ENCODE results near the gene TOMM40L.

The TOMM40L gene

DNA sequence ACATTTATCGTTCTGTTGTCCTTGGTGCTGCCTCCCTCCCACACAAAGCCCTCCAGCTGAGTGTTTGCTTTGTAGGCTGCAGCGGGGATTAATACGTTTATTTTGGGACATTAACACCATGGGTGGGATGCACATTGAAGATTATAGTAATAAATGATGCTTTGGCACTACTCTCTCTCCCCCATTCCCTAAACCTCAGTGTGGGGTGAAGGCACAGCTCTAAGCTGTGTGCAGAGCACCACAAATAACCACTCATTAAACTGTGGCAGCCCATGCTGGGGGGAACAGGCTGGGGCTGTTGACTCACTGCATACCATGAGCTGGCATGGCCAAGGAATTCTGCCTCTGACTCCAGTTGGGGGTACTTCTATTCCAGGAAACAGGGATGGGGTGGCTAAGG, 40.3 kb downstream of the TOMM40L start:
- no peak overlapping the region for H3K4me2 ChIP-seq (ENCODE audit: low read length)
- no peaks in the 10 kb centered on the region for H3K4me1 ChIP-seq
- no peak overlapping the region for H3K27ac ChIP-seq
- no peak overlapping the region for H3K9ac ChIP-seq
- H3K27me3 ChIP-seq (ENCODE audit: control insufficient read depth, insufficient read depth, low read length) = no peaks in the 10 kb centered on the region
- H3K4me3 ChIP-seq (ENCODE audit: low read depth, low read length) = no peak overlapping the region
- H3K9me3 ChIP-seq (ENCODE audit: control insufficient read depth, low read length) = no peaks in the 10 kb centered on the region
- H3K36me3 ChIP-seq (ENCODE audit: control insufficient read depth, insufficient read depth, low read length) = no peaks in the 10 kb centered on the region
- H3K79me2 ChIP-seq = no peaks in the 10 kb centered on the region
- no peak overlapping the region for H2AFZ ChIP-seq
- TF ChIP-seq, protein P1, sequence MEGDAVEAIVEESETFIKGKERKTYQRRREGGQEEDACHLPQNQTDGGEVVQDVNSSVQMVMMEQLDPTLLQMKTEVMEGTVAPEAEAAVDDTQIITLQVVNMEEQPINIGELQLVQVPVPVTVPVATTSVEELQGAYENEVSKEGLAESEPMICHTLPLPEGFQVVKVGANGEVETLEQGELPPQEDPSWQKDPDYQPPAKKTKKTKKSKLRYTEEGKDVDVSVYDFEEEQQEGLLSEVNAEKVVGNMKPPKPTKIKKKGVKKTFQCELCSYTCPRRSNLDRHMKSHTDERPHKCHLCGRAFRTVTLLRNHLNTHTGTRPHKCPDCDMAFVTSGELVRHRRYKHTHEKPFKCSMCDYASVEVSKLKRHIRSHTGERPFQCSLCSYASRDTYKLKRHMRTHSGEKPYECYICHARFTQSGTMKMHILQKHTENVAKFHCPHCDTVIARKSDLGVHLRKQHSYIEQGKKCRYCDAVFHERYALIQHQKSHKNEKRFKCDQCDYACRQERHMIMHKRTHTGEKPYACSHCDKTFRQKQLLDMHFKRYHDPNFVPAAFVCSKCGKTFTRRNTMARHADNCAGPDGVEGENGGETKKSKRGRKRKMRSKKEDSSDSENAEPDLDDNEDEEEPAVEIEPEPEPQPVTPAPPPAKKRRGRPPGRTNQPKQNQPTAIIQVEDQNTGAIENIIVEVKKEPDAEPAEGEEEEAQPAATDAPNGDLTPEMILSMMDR (IDR thresholded peaks at IDR 0.05) = no peak

DNA sequence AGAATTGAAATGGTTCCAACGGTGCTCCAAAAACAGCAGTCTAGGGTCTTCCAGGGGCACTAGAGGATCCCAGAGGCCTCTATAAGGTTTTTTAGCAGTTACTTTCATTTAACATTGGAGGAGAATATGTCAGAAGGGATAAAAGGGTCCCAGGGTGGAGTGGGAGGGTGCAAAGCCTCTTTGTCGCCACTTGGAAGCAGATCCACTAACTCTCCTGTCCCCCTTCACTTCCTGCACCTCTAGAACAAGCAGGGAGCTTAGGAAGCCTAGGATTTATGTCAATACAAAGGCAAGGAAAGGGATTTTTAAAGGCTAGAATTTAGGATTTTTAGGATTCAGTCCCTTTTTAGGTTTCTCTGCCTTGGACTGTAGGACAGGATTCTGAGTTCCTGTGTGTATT, 41.0 kb downstream of the TOMM40L start:
- TF ChIP-seq, protein P1 (IDR thresholded peaks at IDR 0.05) = no peak
- Histone ChIP-seq H3K9me3 (ENCODE audit: control insufficient read depth, low read length) (no peaks in the 10 kb centered on the region), H3K4me1 (no peaks in the 10 kb centered on the region), H3K27me3 (ENCODE audit: control insufficient read depth, insufficient read depth, low read length) (no peaks in the 10 kb centered on the region), H3K4me2 (ENCODE audit: low read length) (no peak overlapping the region), H3K27ac (no peak overlapping the region), H3K36me3 (ENCODE audit: control insufficient read depth, insufficient read depth, low read length) (no peaks in the 10 kb centered on the region), H3K9ac (no peak overlapping the region), H2AFZ (no peak overlapping the region), H3K79me2 (no peaks in the 10 kb centered on the region), H3K4me3 (ENCODE audit: low read depth, low read length) (no peak overlapping the region)

DNA sequence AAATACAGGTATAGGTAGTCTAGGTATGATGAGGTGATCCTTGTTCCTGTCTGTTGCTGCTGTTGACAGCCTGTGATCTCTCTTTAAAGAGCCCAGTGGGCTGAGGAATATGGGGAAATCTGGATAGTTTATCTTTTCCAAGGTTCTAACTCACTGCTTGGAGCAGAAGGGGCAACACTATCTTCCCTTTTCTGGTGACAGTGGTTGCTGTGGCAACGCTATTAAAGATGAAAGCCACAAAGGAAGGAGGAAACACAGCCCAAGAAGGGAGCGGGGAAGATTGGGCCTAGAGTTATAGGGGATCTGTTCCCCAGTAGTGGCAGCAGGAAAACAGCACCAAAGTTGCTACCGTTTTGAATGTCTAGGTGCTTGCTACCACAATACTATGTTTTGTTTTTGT, 41.5 kb downstream of the TOMM40L start:
- no peak overlapping the region for H3K9ac ChIP-seq
- no peak overlapping the region for H3K4me3 ChIP-seq (ENCODE audit: low read depth, low read length)
- H3K9me3 ChIP-seq (ENCODE audit: control insufficient read depth, low read length) = no peaks in the 10 kb centered on the region
- TF ChIP-seq, protein P1 (IDR thresholded peaks at IDR 0.05) = no peak
- no peak overlapping the region for H3K27ac ChIP-seq
- no peak overlapping the region for H2AFZ ChIP-seq
- H3K4me2 ChIP-seq (ENCODE audit: low read length) = no peak overlapping the region
- H3K4me1 ChIP-seq = no peaks in the 10 kb centered on the region
- H3K36me3 ChIP-seq (ENCODE audit: control insufficient read depth, insufficient read depth, low read length) = no peaks in the 10 kb centered on the region
- H3K27me3 ChIP-seq (ENCODE audit: control insufficient read depth, insufficient read depth, low read length) = no peaks in the 10 kb centered on the region
- no peaks in the 10 kb centered on the region for H3K79me2 ChIP-seq

DNA sequence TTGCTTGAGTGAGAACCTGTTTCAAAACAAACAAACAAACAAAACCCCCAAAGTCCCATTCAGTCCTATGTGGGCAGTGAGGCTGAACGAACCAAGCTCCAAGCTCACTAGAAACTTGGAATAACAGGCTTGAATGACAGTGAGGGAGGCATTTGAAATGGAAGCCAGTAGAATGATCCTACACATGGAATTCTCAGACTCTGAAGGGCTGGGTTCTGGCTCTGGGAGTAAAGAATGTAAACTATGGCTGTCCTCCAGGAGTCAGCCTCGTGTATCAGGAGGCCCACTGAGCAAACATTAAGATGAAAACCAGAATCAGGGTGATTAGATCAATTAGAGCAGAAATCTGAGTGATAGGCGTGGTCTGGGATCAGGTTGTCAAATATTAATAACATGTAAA, 47.5 kb downstream of the TOMM40L start:
- Histone ChIP-seq H3K79me2 (no peaks in the 10 kb centered on the region), H2AFZ (no peak overlapping the region), H3K9ac (no peak overlapping the region), H3K4me2 (ENCODE audit: low read length) (no peak overlapping the region), H3K9me3 (ENCODE audit: control insufficient read depth, low read length) (no peaks in the 10 kb centered on the region), H3K4me1 (no peaks in the 10 kb centered on the region), H3K4me3 (ENCODE audit: low read depth, low read length) (no peak overlapping the region), H3K27ac (no peak overlapping the region), H3K27me3 (ENCODE audit: control insufficient read depth, insufficient read depth, low read length) (no peaks in the 10 kb centered on the region), H3K36me3 (ENCODE audit: control insufficient read depth, insufficient read depth, low read length) (no peaks in the 10 kb centered on the region)
- TF ChIP-seq, protein P1 (IDR thresholded peaks at IDR 0.05) = no peak

DNA sequence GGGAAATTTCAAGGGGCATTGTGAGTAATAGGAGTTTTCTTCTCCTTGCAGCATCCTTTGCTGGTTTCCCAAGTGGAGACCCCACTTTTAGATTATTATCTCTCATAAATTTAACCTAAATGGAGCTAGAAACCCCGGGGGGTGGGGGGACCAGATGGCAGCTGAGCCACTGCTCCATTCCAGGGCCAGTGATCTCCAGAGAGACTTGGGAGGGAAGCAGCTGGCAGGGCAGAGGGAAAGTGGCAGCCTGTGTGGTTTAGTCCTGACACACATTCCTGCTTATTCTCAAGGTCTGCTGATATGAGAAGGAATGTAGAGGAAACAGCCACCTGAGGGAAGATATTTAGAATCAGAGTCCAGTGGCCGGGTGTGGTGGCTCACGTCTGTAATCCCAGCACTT, 49.0 kb downstream of the TOMM40L start:
- Histone ChIP-seq H3K4me1 (no peaks in the 10 kb centered on the region), H3K4me3 (ENCODE audit: low read depth, low read length) (no peak overlapping the region), H2AFZ (no peak overlapping the region), H3K9me3 (ENCODE audit: control insufficient read depth, low read length) (no peaks in the 10 kb centered on the region), H3K27me3 (ENCODE audit: control insufficient read depth, insufficient read depth, low read length) (no peaks in the 10 kb centered on the region), H3K79me2 (no peaks in the 10 kb centered on the region), H3K36me3 (ENCODE audit: control insufficient read depth, insufficient read depth, low read length) (no peaks in the 10 kb centered on the region), H3K9ac (no peak overlapping the region), H3K27ac (no peak overlapping the region), H3K4me2 (ENCODE audit: low read length) (no peak overlapping the region)
- TF ChIP-seq, protein P1 (IDR thresholded peaks at IDR 0.05) = no peak
